Right ventricle myocardium superior (tissue), 1 donor: ENCODE measurements around the gene DUSP2. TPM values are rescaled to one million over a fixed set of nuclear protein-coding genes. Genes with fewer than 3 reads are reported as not detected.

ENCODE experiments used
- ATAC-seq: fragments of 200-7000 bp; cut with Tn5 transposase; one replicate; pipeline ENCODE4 v1.9.1; 2020; ENCODE audit warnings: mild to moderate bottlenecking; ENCODE audit not compliant: poor library complexity
- DNase-seq: peaks from one replicate; pipeline ENCODE4 v3.0.0-alpha.2; 2020
- intact Hi-C: fragments of 100-400 bp; cut with DNase I; formaldehyde crosslinking; loops from one replicate; pipeline ENCODE4 v1.11.2; 2022
- total RNA-seq: library from RNA; stranded (reverse); fragmentation: NEBNext Ultra II Directional; extraction: Animal tissue kit (Norgen Biotek cat#: 25700); gene quantifications from one replicate; pipeline ENCODE4 v1.2.1, GENCODE V29; 2021
- donor health status: DM: no; HTN: yes; CAD: no; lungs with severe emphysema.

DUSP2 gene
- total RNA-seq, 1 donor from 2014 or later, result 1.5 TPM

GRCh38 chr2:96097951-96098823, 47.1 kb downstream of the DUSP2 start:
- intact Hi-C loops, result no loop called here
- ATAC-seq, result peak; percentile 4

GRCh38 chr2:96097441-96097840, 47.8 kb downstream of the DUSP2 start:
- DNase-seq (no peak), ATAC-seq (no peak)
- intact Hi-C loops, result no loop called here

More at GRCh38 chr2:96097951-96098823, 47.1 kb downstream of the DUSP2 start:
- no peak for DNase-seq

GRCh38 chr2:96095116-96095636, 50.1 kb downstream of the DUSP2 start:
- ATAC-seq (no peak), DNase-seq (no peak)
- intact Hi-C loops, result no loop called here

GRCh38 chr2:96093528-96093927, 51.7 kb downstream of the DUSP2 start:
- ATAC-seq (no peak), DNase-seq (no peak)
- intact Hi-C loops, result no loop called here

Other genes with a start within 250 kb of the DUSP2 start
- 4.9 TPM for gene ANKRD36C, start 153.6 kb downstream of the DUSP2 start, total RNA-seq
- gene GPAT2, start 110.5 kb downstream of the DUSP2 start, total RNA-seq, result 6.4 TPM
- gene ADRA2B, start 28.9 kb downstream of the DUSP2 start, total RNA-seq, result 6.4 TPM
- not detected for gene ASTL, start 6.9 kb downstream of the DUSP2 start, total RNA-seq
- gene STARD7, start 63.4 kb upstream of the DUSP2 start, total RNA-seq, result 179 TPM
- 67.3 TPM for gene TMEM127, start 120.6 kb upstream of the DUSP2 start, total RNA-seq
- 62.3 TPM for gene CIAO1, start 120.8 kb upstream of the DUSP2 start, total RNA-seq
- gene SNRNP200, start 160.1 kb upstream of the DUSP2 start, total RNA-seq, result 50.1 TPM
- gene ITPRIPL1, start 179.9 kb upstream of the DUSP2 start, total RNA-seq, result 1.0 TPM
- gene NCAPH, start 190.3 kb upstream of the DUSP2 start, total RNA-seq, result 0.70 TPM